AG09319 (cell line): ENCODE results near the gene PGM1.

Source experiments
- DNase-seq: peaks from one replicate; pipeline ENCODE4 v3.0.0-alpha.2; 2010; ENCODE audit warnings: low read depth; ENCODE audit errors: extremely low read depth
- CTCF ChIP-seq: IDR thresholded peaks from 2 replicates; pipeline ENCODE4 v1.5.1; 2011; ENCODE audit warnings: low read depth, mild to moderate bottlenecking, inconsistent platforms, low read length, moderate library complexity

PGM1 gene

DNA sequence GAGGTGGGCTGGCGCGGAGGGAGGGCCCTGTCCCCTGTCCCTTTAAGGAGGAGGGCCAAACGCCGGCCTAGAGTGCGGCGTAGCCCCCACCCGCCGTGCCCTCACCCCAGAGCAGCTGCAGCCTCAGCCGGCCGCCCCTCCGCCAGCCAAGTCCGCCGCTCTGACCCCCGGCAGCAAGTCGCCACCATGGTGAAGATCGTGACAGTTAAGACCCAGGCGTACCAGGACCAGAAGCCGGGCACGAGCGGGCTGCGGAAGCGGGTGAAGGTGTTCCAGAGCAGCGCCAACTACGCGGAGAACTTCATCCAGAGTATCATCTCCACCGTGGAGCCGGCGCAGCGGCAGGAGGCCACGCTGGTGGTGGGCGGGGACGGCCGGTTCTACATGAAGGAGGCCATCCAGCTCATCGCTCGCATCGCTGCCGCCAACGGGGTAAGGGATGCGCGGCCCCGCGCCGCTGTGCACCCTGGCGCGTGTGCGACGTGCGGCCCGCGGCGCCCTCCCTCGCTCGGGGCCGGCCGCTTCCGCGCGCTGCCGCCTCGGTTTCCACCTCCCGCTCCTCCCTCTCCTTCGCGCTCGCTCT lies at the start of gene PGM1:
PGM1 (plus strand) TSS at position 109 of the 583 bp plus-strand sequence; CDS start at position 187, 78 bp downstream.
- DNase-seq = peak; percentile 41
- no peak for TF ChIP-seq CTCF

- DNase-seq = no peak
- TF ChIP-seq CTCF = no peak
Measured at GRCh38 chr1:63545780-63546179, 47.4 kb upstream of the PGM1 start.

DNA sequence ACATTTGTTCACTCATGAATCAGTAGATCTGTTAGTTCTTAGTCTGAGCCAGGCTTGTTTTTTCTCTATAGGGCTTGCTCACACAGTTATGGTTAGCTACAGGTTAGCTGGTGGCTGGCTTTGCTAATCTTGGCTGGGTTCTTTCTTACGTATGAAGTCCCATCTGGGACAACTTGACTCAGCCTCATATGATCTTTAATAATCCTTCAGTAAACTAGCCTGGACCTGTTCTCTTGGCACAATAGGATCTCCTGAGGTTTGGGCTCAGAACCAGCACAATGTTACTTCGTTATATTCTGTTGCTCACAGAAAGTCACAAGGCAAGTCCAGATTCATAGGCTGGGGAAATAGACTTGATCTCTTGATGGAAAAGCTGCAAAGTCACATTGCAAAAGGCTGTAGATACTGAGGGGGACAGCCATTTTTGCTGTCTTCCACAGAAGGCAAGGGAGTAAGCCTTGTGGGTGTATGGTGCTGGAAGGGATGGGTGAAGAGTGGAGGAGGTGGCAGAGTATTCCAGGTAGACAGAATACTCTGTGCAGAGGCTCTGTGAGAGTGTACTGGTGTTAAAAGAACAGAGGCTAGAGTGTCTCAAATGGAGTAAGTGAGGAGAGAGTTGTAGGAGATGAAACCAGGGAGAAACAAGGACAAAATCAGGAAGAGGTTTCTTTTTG lies 45.5 kb upstream of the PGM1 start:
- no peak for DNase-seq
- no peak for TF ChIP-seq CTCF

- DNase-seq = no peak
- no peak for TF ChIP-seq CTCF
Measured at GRCh38 chr1:63548303-63548702, 44.9 kb upstream of the PGM1 start.

DNA sequence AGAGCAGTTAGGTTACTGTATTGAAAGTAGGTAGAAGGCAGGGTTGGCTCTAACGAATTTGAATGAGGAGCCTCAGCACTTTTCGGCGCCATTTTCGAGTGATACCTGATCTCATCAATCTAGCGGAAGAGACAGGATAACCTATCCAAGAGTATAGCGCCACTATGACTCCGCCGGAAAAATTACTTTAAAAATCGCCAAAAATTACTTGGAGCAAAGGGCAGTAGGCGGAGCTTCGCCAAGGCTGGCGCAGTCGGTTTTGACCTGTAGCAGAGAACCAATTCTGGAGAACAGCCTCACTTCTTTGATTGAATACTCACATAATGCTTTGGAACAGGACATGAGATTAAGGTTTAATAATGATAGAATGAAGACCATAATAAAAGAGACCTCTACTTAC lies 44.3 kb upstream of the PGM1 start:
- no peak for DNase-seq
- no peak for TF ChIP-seq CTCF

- DNase-seq = no peak
- no peak for TF ChIP-seq CTCF
Measured at GRCh38 chr1:63555480-63555879, 37.7 kb upstream of the PGM1 start.

GRCh38 chr1:63557365-63557987 lies 35.7 kb upstream of the PGM1 start:
- no peak for DNase-seq
- peak; percentile 59 for TF ChIP-seq CTCF
